GM12873 (cell line): ENCODE data around the gene NAV3.

Source experiments
- CTCF ChIP-seq: IDR thresholded peaks from 2 replicates; pipeline ENCODE4 v1.5.1; 2012; ENCODE audit warnings: low read depth, mild to moderate bottlenecking, moderate library complexity, low read length, control low read depth; ENCODE audit not compliant: insufficient read depth; ENCODE audit errors: missing control alignments

The NAV3 gene

GRCh38 chr12:77957062-77957461 is 126.4 kb downstream of the NAV3 start:
- no peak for TF ChIP-seq CTCF

- TF ChIP-seq CTCF: no peak
These were observed 133.0 kb downstream of the NAV3 start for GRCh38 chr12:77963576-77964178.

GRCh38 chr12:77965790-77966189 is 135.1 kb downstream of the NAV3 start:
- no peak for TF ChIP-seq CTCF

GRCh38 chr12:77968021-77968420 is 137.3 kb downstream of the NAV3 start:
- TF ChIP-seq CTCF: no peak

- no peak for TF ChIP-seq CTCF
These were observed 137.9 kb downstream of the NAV3 start for GRCh38 chr12:77968571-77968970.

GRCh38 chr12:77973579-77973978 is 142.9 kb downstream of the NAV3 start:
- TF ChIP-seq CTCF: no peak

- TF ChIP-seq CTCF: no peak
These were observed 144.0 kb downstream of the NAV3 start for GRCh38 chr12:77974645-77975044.
